Fibroblast of skin of right biceps (primary cell): Measurements from ENCODE around the gene MIB2.
A peak's percentile ranks its signal among the peaks of the same experiment; 100 is the strongest.
"Not testable (repeated sequence)": the region's sequence is repeated elsewhere in the genome, so short reads cannot be mapped to it uniquely, and the experiment has no call there.

Source experiments
- DNase-seq: peaks from one replicate; pipeline ENCODE4 v3.0.0-alpha.2; 2013

Gene MIB2

GRCh38 chr1:1615256-1616044 is at the start of gene MIB2:
MIB2 (plus strand) TSS chr1:1615500; CDS start chr1:1623453, 7,953 bp downstream.
- peak; percentile 96 for DNase-seq

DNA sequence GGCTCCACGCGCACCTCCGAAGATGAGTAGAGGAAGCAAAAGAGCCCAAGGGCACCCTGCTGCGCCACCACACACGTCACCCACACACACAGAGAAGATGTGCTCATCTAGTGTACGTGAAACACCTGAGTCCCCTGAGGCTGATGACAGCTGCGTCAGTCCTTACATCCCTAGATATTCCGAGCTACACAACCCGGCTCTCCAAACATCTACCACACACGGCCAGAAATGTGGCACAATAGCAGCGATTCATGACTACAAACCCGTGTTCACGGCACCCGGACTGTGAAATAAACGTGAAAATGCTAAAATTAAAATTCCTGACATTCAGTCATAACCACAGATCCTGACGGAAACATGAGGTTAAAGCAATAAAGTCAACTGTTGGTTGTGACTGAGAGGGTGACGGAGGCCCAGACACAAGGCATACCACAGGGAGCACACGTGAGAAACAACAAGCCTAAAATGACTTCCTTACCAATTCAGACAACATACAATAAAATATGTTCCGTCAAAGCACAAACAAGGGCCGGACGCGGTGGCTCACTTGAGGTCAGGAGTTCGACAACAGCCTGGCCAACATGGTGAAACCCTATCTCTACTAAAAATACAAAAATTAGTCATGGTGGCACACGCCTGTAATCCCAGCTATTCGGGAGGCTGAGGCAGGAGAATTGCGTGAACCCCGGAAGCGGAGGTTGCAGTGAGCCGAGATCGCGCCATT is 48.0 kb upstream of the MIB2 start:
- DNase-seq = peak; percentile 29

GRCh38 chr1:1567891-1568291 is 47.4 kb upstream of the MIB2 start:
- no peak for DNase-seq

GRCh38 chr1:1569341-1569740 is 46.0 kb upstream of the MIB2 start:
- no peak for DNase-seq

DNA sequence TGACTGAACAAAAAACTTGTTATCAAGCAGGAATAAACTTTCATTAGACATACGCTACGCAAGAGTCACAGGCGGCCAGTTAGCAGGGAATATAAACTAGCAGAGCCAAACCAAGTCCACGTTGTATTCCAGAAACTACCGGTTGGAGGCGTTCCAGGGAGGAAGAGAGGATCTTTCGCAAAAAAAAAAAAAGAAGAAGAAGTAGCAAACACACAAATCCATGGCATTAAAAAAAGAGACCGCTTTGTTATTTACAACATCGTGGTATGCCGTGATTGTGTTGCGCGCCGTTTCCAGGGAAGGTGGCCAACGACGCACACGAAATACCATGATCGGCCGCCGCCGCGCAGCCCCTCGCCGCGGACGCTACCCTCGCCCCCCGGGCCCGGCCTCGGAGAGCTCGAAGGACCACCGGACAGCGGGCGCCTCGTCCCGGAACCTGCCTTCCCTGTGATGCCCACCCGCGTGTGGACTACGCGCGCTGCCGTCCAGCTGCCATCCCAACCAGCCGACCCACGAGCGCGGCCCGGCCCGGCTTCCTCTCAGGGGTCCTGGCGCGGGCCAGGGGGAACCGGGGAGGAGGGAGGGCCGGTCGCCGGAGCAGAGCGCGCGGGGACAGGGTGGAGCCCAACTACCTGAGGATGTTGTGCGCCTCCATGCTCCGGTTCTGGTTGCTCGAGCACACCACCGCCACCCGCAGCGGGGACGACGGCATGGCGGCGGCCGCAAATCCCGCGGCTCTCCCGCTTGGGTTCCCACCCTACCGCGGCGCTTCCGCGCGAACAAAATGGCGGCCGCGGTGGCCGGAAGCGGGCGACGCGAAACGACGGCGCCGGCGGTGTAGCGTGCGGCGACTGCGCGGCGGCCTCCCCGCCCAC is 41.2 kb upstream of the MIB2 start:
- peak; percentile 69 for DNase-seq

DNA sequence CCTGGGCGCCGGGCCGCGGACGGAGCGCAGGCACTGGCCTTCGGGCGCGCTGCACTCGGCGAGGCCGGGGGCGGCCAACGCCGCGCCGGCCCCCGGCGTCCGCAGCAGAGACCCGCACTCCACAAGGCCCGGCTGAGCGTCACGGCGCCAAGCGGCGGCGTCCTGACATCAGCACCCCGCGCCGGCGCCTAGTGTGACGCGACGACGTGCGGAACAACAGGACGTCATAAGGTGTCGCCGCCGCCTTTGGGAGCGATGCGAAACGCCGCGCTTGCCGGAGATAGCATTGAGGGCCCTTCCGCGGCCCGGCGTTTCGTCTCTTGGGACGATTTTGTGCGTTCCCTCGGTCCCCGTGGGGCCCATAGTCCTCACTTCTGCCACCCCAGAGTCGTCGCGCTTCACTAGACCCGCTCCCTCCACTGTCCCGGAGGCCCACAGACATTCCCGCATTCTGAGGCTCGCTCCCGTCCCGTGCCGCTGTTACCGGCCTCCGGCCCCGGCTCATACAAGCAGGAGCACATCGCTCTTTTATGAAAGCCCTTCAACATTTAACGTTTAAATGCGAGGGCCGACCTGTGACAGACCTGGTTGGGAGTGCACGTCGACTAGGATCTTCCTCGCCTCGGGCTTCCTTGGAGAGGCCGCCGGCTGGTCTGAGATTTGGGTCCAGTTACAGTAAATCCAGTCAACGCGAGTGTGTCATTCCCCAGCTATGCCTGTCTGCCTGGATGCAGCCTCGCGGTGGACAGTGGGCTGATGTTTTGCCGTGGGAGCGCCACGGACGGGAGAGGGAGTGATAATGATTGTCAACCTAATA is 40.4 kb upstream of the MIB2 start, which contains the start of gene SSU72:
Gene SSU72 (minus strand): TSS at position 143 of the 817 bp plus-strand sequence. CDS start 306 bp downstream, outside the sequence.
- DNase-seq = peak; percentile 95

GRCh38 chr1:1577367-1578011 is 37.8 kb upstream of the MIB2 start:
- DNase-seq = no peak

DNA sequence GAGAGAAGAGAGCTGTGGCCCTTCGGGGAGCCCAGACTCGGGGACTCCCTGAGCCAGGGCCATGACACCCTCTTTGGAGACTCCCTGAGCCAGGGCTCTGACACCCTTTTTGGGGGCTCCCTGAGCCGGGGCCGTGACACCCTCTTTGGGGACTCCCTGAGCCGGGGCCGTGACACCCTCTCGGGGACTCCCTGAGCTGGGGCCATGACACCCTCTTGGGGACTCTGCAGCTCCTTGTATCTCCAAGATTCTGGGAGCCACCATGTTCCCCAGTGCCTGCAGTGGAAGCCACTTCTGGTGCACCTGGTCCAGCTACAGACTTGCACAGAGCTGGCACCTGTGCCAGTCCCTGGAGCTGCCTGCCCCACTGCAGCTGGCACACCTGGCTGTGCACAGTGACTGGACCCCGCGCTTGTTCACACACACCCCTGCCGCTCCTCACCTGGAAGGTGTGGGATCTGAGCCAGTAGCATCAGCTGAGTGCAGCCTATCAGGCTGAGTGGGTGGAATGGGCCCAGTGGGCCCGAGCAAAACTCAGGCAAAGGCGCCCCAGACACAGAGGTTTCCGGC is 36.8 kb upstream of the MIB2 start:
- DNase-seq = no peak

- no peak for DNase-seq
Measured at GRCh38 chr1:1582585-1583346, 32.5 kb upstream of the MIB2 start.

GRCh38 chr1:1583347-1584010 is 31.8 kb upstream of the MIB2 start:
- no peak for DNase-seq

GRCh38 chr1:1591452-1591851 is 23.8 kb upstream of the MIB2 start:
- peak; percentile 67 for DNase-seq

DNA sequence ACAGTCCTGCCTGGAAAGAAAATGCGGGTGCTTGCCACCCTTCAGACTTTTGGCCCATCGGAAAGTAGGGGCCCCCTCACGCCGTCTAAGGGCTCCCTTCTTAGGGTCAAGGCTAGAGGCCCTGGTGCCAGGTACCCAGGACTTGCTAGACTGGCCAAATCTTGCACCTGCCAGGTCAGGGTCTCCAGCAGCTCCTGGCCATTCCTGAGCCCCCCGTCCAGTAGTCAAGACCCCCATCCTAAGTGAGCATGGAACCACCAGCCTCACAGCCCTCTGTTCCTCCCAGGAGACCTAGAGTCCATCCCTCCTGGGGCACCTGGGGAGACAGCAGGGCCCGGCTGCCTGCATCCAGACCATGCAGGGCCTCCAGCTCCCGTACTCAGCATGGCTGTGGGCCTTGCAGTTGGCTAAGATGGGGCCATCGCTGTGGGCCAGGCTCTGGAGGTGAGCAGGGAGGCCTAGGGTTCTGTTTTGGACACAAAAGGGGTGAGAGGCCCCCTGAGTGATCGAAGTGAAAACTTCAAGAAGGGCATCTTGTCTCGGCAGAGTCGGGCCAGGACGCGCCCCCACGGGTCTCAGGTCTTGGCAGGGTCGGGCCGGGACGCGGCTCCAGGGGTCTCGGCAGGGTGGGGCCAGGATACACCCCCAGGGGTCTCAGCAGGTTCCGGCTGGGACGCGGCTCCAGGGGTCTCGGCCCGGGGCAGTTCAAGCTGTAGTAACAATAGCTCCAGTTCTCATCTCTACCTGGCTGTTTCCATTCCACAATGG is 21.3 kb upstream of the MIB2 start:
- no peak for DNase-seq

DNA sequence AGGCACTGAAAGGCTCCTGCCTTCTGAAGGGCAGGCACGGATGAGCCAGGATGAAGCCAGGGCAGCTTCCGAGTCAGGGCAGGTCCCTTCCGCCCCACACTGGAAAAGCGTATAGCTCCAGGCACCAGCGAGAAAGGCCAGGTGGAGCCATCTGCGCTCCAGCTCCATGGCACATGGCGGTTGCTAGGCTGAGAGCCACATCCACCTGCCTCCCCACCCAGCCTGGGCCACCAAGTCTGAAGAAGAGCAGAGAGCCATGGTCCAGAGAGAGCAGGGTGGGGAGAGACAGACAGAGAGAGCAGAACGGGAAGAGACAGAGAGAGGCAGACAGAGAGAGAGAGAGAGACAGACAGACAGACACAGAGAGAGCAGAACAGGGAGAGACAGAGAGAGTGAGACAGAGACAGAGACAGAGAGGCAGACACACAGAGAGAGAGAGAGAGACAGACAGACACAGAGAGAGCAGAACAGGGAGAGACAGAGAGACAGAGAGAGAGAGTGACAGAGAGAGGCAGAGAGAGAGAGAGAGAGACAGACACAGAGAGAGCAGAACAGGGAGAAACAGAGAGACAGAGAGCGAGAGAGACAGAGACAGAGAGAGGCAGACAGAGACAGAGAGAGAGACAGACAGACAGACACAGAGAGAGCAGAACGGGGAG is 20.6 kb upstream of the MIB2 start:
- DNase-seq = no peak

DNA sequence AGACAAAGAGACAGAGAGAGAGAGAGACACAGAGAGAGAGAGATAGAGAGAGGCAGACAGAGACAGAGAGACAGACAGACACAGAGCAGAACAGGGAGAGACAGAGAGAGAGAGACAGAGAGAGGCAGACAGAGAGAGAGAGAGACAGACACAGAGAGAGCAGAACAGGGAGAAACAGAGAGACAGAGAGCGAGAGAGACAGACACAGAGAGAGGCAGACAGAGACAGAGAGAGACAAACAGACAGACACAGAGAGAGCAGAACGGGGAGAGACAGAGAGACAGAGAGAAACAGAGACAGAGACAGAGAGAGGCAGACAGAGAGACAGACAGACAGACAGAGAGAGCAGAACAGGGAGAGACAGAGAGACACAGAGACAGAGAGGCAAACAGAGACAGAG is 20.0 kb upstream of the MIB2 start:
- not testable (repeated sequence) for DNase-seq

DNA sequence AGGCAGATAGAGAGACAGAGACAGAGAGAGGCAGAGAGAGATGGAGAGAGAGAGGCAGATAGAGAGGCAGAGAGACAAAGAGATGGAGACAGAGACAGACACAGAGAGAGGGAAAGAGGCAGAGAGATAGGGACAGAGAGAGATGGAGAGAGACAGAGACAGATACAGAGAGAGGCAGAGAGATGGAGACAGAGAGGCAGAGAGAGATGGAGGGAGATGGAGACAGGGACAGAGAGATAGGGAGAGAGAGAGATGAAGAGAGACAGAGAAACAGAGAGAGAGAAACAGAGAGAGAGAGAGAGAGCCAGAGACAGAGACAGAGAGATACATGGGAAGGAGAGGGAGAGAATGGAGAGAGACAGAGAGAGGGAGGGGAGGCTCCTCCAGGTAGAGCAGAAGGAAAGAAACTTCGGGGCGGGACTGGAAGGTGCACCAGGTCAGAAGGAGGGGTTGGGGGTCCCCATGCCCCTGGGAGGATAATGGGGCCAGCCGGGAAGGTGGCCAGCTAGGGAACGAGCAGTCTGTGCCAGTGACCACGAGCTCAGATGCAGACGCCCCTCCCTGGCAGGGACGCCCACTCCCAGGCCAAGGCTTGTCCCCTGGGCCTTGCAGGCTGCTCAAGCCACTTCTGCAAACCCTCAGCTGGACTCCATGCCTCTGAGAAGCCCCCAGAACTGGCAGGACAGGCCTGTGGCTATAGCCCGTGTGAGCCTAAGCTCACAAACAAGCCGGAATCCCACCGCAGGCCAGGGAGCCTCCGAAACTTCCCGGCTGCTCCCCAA is 18.6 kb upstream of the MIB2 start:
- DNase-seq = no peak

DNA sequence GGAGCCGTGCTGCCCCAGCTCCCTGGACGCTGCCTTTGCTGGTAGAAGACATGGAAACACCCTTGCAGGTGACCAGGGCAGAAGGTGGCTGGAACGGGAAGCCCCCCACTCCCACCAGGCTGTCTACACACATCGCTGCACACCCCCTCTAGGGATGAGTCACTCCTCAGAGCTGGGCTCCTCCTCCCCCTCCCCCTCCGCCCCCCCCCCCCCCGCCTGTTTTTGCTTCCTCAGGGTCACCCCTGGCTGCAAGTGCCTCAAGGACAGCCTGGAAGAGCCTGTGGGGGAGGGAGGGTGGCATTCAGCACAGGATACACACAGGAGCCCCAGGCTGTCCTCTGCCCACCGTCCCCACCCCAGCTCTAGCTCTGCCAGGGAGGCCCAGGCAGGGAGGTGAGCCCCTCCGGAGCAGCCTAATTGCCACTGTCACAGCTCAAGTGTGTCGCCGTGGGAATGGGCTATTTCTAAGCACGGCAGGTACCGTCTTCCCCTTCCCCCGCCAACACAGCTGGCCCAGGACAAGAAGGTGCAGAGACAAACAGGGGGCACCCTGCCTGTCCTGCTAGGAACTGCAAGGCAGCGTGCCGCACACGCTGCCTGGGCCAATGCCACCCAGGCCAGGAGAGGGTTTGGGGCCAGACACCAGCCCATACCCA is 17.9 kb upstream of the MIB2 start:
- no peak for DNase-seq

DNA sequence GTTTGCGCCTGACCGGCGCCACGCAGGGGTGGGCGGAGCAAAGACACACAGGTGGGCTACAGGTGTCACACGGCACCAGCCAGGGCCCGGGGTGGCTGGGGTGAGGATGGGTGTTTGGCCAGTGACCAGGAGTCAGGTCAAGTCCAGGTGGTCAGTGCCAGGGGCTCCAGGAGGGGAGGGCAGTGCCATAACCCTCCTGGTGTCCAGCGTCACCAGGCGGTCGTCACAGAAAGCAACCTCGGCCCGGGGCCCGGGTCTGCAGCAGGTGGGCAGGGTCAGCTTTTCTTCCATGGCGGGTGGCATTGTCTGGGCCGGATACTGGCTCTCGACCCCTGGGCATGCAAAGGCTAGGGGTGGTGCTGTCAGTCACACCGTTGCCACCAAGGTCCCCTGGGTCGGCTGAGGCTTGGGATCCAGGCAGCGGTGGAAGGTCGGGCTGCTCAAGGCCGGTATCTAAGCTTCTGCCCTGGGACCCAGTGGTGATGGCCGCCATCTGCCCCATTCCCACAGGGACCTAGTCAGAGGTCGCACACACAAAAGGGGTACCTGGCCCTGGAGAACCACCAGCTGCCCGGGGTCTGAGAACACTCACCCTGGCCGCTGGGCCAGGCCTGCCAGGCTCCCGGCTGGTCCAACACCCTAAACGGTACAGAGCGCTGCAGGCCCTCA is 17.1 kb upstream of the MIB2 start:
- DNase-seq = no peak
